ENCODE measurements around the gene SMCO2. TPM values are rescaled to one million over a fixed set of nuclear protein-coding genes. Genes with fewer than 3 reads are reported as not detected.

Gene SMCO2
- total and polyA plus RNA-seq, 9 of the 15 experiments (the other 6 are each of a cell fraction or from before 2014, with no cell fraction given) = not detected

- no peak for TF ChIP-seq PREB (CRISPR knock-in tag; IDR thresholded peaks at IDR 0.05)
- TF ChIP-seq RBM15 (IDR thresholded peaks at IDR 0.05; ENCODE audit: insufficient read depth, low read length) = no peak
- no peak for TF ChIP-seq ZNF583 (CRISPR knock-in tag; IDR thresholded peaks at IDR 0.05)
- no peak for TF ChIP-seq MED1 (CRISPR knock-in tag; IDR thresholded peaks at IDR 0.05; ENCODE audit: borderline replicate concordance)
- no peak for TF ChIP-seq BHLHE40 (IDR thresholded peaks at IDR 0.05; ENCODE audit: low read length)
- TF ChIP-seq IRF1 (CRISPR knock-in tag; IDR thresholded peaks at IDR 0.05; ENCODE audit: borderline replicate concordance) = no peak
- TF ChIP-seq ZNF644 (tag; IDR thresholded peaks at IDR 0.05; ENCODE audit: low read depth) = no peak
- no peak for TF ChIP-seq ZNF24 (IDR thresholded peaks at IDR 0.05)
- no peak for TF ChIP-seq HIVEP1 (CRISPR knock-in tag; IDR thresholded peaks at IDR 0.05)
- TF ChIP-seq ZHX1 (conservative IDR thresholded peaks at IDR 0.05; ENCODE audit: low read length) = no peak
- no peak for TF ChIP-seq JUN (IDR thresholded peaks at IDR 0.05; ENCODE audit: borderline replicate concordance, low read depth, low read length)
- TF ChIP-seq JUN (CRISPR knock-in tag; IDR thresholded peaks at IDR 0.05; ENCODE audit: borderline replicate concordance) = no peak
- peak; percentile 36; the same call in 1 of the 2 replicates for TF ChIP-seq PHF8 (IDR thresholded peaks at IDR 0.05; ENCODE audit: borderline replicate concordance, low read length)
- no peak for TF ChIP-seq PYGO2 (tag; IDR thresholded peaks at IDR 0.05)
- TF ChIP-seq CEBPB (tag; IDR thresholded peaks at IDR 0.05) = no peak
- TF ChIP-seq RBBP5 (IDR thresholded peaks at IDR 0.05; ENCODE audit: borderline replicate concordance, insufficient read depth, low read length, poor library complexity, severe bottlenecking) = no peak
- TF ChIP-seq POLR2B (IDR thresholded peaks at IDR 0.05; ENCODE audit: low read depth, partially characterized antibody) = no peak
- TF ChIP-seq ZNF764 (CRISPR knock-in tag; IDR thresholded peaks at IDR 0.05; ENCODE audit: low read depth) = no peak
- TF ChIP-seq ZNF561 (CRISPR knock-in tag; conservative IDR thresholded peaks at IDR 0.05) = no peak
- TF ChIP-seq MAFK (IDR thresholded peaks at IDR 0.05; ENCODE audit: low read length) = no peak
- TF ChIP-seq ZNF23 (CRISPR knock-in tag; IDR thresholded peaks at IDR 0.05) = no peak
- TF ChIP-seq SMC3 (conservative IDR thresholded peaks at IDR 0.05; ENCODE audit: insufficient read depth, low read depth, low read length) = no peak
Observed at GRCh38 chr12:27523642-27524493, 77.3 kb downstream of the SMCO2 start, which contains the start of gene PPFIBP1 (continued).

Data from K562 (cell line).